Uterus (tissue), 2 donors: ENCODE measurements around the gene ISG15.

Experiments
- CTCF ChIP-seq, 4 experiments: fragments of 200-600 bp in 2 of 4; fragments of 450-650 bp in 2 of 4; sonication (generic) in 2 of 4; IDR thresholded peaks; one replicate each; pipeline ENCODE4 v1.5.1; 2016 to 2019; ENCODE audit warnings: antibody characterized with exemption in 4 of 4, mild to moderate bottlenecking in 2 of 4, moderate library complexity in 1 of 4
- POLR2A ChIP-seq, 2 donors: fragments of 450-650 bp; IDR thresholded peaks; one replicate each; pipeline ENCODE4 v1.6.1; 2016; ENCODE audit warnings: antibody characterized with exemption in 2 of 2, mild to moderate bottlenecking in 1 of 2, moderate library complexity in 1 of 2

- no peak for TF ChIP-seq CTCF (IDR thresholded peaks at IDR 0.05)
- TF ChIP-seq POLR2A (IDR thresholded peaks at IDR 0.05) = no peak
These were observed 15.1 kb upstream of the ISG15 start for GRCh38 chr1:997993-998744.
